ENCODE results near the gene TCAF2. TPM values are rescaled to one million over a fixed set of nuclear protein-coding genes. Genes with fewer than 3 reads are reported as not detected.
"Not testable (repeated sequence)": the region's sequence is repeated elsewhere in the genome, so short reads cannot be mapped to it uniquely, and the experiment has no call there.

Gene TCAF2
- polyA plus RNA-seq, 1 experiment: 2.5 TPM

- H3K4me3 ChIP-seq (ENCODE audit: low read depth, low read length); POLR2A ChIA-PET; H3K9me3 ChIP-seq (ENCODE audit: control insufficient read depth, insufficient read depth, low read length); CTCF ChIA-PET; H3K27ac ChIP-seq (ENCODE audit: low read depth, low read length); DNase-seq (ENCODE audit: low read depth, low spot score); H3K27me3 ChIP-seq (ENCODE audit: control insufficient read depth, insufficient read depth, low read length): not testable (repeated sequence)
Measured at GRCh38 chr7:143630653-143631052, 9.9 kb downstream of the TCAF2 start.

GRCh38 chr7:143632506-143632905, 11.7 kb downstream of the TCAF2 start:
- H3K27ac ChIP-seq (ENCODE audit: low read depth, low read length); H3K27me3 ChIP-seq (ENCODE audit: control insufficient read depth, insufficient read depth, low read length); CTCF ChIA-PET; H3K4me3 ChIP-seq (ENCODE audit: low read depth, low read length); POLR2A ChIA-PET; H3K9me3 ChIP-seq (ENCODE audit: control insufficient read depth, insufficient read depth, low read length); DNase-seq (ENCODE audit: low read depth, low spot score): not testable (repeated sequence)

- H3K27me3 ChIP-seq (ENCODE audit: control insufficient read depth, insufficient read depth, low read length); DNase-seq (ENCODE audit: low read depth, low spot score); CTCF ChIA-PET; H3K9me3 ChIP-seq (ENCODE audit: control insufficient read depth, insufficient read depth, low read length); H3K4me3 ChIP-seq (ENCODE audit: low read depth, low read length); POLR2A ChIA-PET; H3K27ac ChIP-seq (ENCODE audit: low read depth, low read length): not testable (repeated sequence)
Measured at GRCh38 chr7:143633013-143633618, 12.3 kb downstream of the TCAF2 start.

- H3K4me3 ChIP-seq (ENCODE audit: low read depth, low read length); POLR2A ChIA-PET; CTCF ChIA-PET; DNase-seq (ENCODE audit: low read depth, low spot score); H3K27ac ChIP-seq (ENCODE audit: low read depth, low read length); H3K27me3 ChIP-seq (ENCODE audit: control insufficient read depth, insufficient read depth, low read length); H3K9me3 ChIP-seq (ENCODE audit: control insufficient read depth, insufficient read depth, low read length): not testable (repeated sequence)
Measured at GRCh38 chr7:143635364-143636240, 14.8 kb downstream of the TCAF2 start.

- H3K27me3 ChIP-seq (ENCODE audit: control insufficient read depth, insufficient read depth, low read length); POLR2A ChIA-PET; H3K4me3 ChIP-seq (ENCODE audit: low read depth, low read length); DNase-seq (ENCODE audit: low read depth, low spot score); H3K9me3 ChIP-seq (ENCODE audit: control insufficient read depth, insufficient read depth, low read length); H3K27ac ChIP-seq (ENCODE audit: low read depth, low read length); CTCF ChIA-PET: not testable (repeated sequence)
Measured at GRCh38 chr7:143639372-143639771, 18.6 kb downstream of the TCAF2 start.

GRCh38 chr7:143640528-143641189, 19.9 kb downstream of the TCAF2 start:
- CTCF ChIA-PET; H3K4me3 ChIP-seq (ENCODE audit: low read depth, low read length); POLR2A ChIA-PET; DNase-seq (ENCODE audit: low read depth, low spot score); H3K9me3 ChIP-seq (ENCODE audit: control insufficient read depth, insufficient read depth, low read length); H3K27me3 ChIP-seq (ENCODE audit: control insufficient read depth, insufficient read depth, low read length); H3K27ac ChIP-seq (ENCODE audit: low read depth, low read length): not testable (repeated sequence)

GRCh38 chr7:143646598-143646997, 25.8 kb downstream of the TCAF2 start:
- H3K27me3 ChIP-seq (ENCODE audit: control insufficient read depth, insufficient read depth, low read length); POLR2A ChIA-PET; H3K9me3 ChIP-seq (ENCODE audit: control insufficient read depth, insufficient read depth, low read length); H3K4me3 ChIP-seq (ENCODE audit: low read depth, low read length); H3K27ac ChIP-seq (ENCODE audit: low read depth, low read length); DNase-seq (ENCODE audit: low read depth, low spot score); CTCF ChIA-PET: not testable (repeated sequence)

- CTCF ChIA-PET: not testable (repeated sequence)
Measured at GRCh38 chr7:143649902-143650301, 29.1 kb downstream of the TCAF2 start.

GRCh38 chr7:143650447-143650846, 29.7 kb downstream of the TCAF2 start:
- H3K9me3 ChIP-seq (ENCODE audit: control insufficient read depth, insufficient read depth, low read length); H3K27ac ChIP-seq (ENCODE audit: low read depth, low read length); H3K27me3 ChIP-seq (ENCODE audit: control insufficient read depth, insufficient read depth, low read length); H3K4me3 ChIP-seq (ENCODE audit: low read depth, low read length); POLR2A ChIA-PET; DNase-seq (ENCODE audit: low read depth, low spot score); CTCF ChIA-PET: not testable (repeated sequence)

More at GRCh38 chr7:143649902-143650301, 29.1 kb downstream of the TCAF2 start:
- POLR2A ChIA-PET; H3K27me3 ChIP-seq (ENCODE audit: control insufficient read depth, insufficient read depth, low read length); H3K4me3 ChIP-seq (ENCODE audit: low read depth, low read length); H3K27ac ChIP-seq (ENCODE audit: low read depth, low read length); DNase-seq (ENCODE audit: low read depth, low spot score); H3K9me3 ChIP-seq (ENCODE audit: control insufficient read depth, insufficient read depth, low read length): not testable (repeated sequence)

Small RNA genes lying within 50 kb of the gene (small RNA-seq; reads per million reads assigned to genes)
- gene AC073264.2 (ENCODE audit: insufficient read length, low read depth) (not detected), gene RNU6-162P (ENCODE audit: insufficient read length, low read depth) (not detected)

Other genes starting within 250 kb of the TCAF2 start
- 32.6 and 76.4 TPM in 2 replicates for gene ZYX, start 239.6 kb upstream of the TCAF2 start, polyA plus RNA-seq (2011; rRNA removed)
- gene EPHA1, start 212.1 kb upstream of the TCAF2 start, polyA plus RNA-seq (2011; rRNA removed): 0.09 TPM in 1 of 2 replicates, not detected in the other
- gene TAS2R60, start 177.5 kb upstream of the TCAF2 start, polyA plus RNA-seq (2011; rRNA removed): not detected in 2 replicates
- not detected in 2 replicates for gene TAS2R41, start 143.1 kb upstream of the TCAF2 start, polyA plus RNA-seq (2011; rRNA removed)
- gene CTAGE15, start 49.2 kb upstream of the TCAF2 start, polyA plus RNA-seq (2011; rRNA removed): not detected in 2 replicates
- not detected in 2 replicates for gene CTAGE6, start 136.7 kb downstream of the TCAF2 start, polyA plus RNA-seq (2011; rRNA removed)